ENCODE measurements around the gene PRXL2C.

PRXL2C gene

DNA sequence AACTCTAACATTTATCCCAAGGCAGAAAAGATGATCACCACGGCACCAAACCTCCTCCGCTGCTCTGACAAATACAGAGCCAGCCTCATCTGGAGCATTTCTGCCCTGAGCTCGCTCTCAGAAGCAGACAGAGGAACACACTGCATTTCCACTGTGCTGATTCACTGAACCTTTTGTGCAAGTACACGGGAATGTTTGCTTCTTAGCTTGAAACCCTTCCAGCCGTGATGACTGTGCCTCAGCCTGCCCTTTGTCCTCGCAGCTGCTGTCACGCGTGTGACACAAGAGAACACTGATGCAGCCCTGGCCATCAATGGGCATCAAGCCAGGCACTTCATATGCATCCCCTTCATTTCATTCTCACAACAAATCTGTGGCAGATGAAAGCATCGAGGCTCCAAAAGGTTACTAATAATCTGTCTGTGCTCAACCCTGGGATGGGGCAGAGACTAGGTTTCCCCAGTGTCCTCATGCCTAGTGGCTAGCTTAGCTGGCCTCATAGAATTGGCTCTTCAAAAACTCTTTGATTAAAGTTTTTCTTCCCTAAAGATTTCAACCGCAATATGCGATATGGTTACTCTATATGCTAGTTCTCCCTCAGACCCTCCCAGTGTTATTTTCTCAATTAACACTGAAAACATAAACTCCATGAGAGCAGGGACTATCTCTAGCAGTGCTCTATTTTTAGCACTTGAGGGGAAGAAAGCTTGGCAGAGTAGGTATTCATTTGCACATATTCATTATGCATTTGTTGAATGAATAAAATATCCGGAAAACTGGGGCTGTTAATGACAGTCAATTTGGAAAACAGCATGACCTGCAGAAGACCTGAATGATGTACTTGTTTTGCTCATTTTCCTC lies 42.8 kb downstream of the PRXL2C start:
- DNase-seq (ENCODE audit: low read depth), result peak; percentile 89

DNA sequence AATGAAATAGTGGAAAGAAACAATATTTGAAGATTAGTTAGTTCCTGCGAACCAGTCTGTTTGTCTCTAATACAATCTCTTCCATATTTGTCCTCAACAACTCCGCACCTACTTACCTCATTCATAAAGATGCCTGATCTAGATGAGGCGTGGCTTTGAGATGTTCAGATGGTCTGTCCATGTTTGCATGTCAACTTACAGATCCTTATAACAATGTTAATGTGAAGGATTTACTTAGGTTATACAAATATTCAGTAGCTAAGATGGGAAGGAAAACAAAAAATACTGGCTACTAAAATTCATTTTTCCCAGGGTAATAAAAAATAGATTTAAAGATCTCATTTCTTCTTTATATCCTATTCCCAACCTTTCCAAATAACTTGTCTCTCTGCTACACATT lies 43.8 kb downstream of the PRXL2C start:
- DNase-seq (ENCODE audit: low read depth), result no peak

DNA sequence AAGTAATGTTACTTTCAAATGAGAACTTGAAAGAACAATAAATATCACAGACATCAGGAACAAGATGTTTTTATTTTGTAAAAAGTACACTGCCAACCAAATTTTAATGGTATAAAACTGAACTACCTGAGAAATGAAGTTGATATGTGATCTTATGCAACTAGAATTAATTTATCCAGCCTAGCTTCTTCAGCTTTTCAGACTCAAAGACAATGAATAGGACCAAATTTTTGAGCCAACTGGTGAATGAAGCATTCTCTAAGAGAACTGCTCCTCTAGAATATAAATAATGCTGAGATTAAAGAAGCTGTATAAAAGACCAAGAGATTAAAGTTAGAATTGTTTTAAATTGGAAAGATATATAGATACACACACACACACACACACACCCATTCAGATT lies 45.4 kb downstream of the PRXL2C start:
- DNase-seq (ENCODE audit: low read depth), result no peak

DNA sequence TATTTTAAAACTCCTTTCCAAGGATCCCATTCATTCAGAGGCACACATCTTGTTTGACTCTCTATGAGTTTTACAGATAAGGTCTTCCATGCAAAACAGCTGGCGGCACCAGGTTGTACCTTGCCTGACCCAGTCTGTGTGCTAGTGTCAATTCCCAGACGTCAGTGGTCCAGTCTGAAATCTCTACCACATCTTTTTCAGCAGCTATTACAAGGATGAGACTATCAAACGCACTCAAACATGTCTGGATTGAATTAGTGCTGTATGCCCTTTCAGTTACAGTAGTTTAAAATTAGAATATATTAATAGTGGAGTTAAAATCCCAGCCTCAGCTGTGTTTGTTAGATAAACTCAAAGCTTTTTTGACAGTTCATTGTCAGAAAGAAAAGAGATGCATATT lies 47.1 kb downstream of the PRXL2C start:
- DNase-seq (ENCODE audit: low read depth), result no peak

DNA sequence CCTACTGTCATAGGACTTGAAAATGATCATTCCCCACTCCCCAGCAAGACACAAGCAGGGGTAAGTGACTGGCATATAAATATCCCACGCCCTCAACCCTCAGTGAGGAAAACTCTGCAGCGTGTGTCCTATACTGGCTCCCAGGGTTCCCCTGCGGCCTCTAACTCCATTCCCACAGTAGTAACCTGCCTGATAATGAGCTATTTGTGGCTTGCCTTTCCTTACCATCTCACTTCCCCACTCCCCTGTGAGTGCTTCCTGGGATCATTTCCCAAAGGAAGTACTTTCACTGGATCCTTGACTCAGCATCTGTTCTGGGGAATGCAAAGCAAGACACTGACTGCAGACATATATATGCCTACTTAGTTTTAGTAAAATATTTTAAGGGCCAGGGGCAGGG lies 49.8 kb downstream of the PRXL2C start:
- DNase-seq (ENCODE audit: low read depth), result no peak

DNA sequence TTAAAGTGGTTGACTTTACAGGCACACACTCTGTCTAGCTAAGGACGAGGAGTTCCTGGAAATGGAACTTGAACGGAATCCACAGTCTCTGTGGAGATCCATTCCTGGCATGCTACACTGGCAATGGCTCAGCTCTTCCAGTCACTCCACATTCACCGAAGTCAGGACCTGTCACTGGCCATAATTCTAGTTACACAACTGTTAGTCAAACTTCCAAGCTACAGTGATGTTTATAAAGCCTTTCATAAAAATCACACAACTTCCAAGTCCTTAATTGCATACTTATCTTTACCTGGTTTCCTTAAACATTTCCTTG lies 51.2 kb downstream of the PRXL2C start:
- peak; percentile 63 for DNase-seq (ENCODE audit: low read depth)

DNA sequence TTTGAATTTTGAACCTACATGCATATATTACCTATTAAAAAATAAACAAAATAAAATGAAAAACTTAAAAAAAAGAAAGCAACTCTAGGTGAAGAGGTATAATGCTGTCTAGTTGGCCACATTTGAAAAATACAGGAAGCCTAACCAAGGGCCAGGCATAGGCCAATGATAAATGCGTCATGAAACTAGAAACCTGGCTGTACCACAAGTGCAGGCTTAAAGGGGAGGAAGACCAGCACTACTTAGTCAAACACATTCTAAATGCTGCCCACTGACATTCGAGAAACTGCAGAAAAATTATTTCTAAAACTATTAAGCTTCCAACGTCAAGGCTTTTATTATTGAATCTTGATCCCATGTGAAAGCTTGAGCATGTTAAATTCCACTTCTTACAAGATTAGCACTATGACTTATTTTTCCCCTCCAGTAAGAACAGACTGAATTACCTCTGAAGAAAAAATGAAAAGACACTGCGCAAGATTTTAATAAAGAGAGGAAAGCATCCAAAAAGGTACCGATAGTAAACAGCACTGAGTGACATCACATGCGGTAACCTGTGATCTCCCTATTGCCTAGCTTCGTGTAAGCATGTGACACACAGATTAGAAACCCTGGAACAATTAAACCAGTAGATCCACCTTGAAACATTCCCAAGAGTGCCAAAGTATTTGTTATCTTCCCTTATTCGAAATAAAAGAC lies 51.7 kb downstream of the PRXL2C start:
- no peak for DNase-seq (ENCODE audit: low read depth)

DNA sequence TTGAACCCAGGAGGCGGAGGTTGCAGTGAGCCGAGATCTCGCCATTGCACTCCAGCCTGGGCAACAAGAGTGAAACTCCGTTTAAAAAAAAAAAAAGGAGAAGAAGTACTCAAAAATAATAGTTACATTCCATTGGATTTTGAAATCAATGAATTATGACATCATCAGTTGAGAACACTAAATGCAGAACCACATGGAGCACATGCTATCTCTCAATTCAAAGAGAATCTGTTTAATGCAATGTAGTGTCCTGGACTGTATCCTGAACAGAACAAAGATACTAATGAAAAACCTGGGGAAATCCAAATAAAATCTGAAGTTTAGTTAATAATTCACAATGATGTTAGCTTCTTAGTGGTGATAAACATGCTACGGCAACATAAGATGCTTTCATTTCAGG lies 55.8 kb downstream of the PRXL2C start:
- DNase-seq (ENCODE audit: low read depth), result no peak

DNA sequence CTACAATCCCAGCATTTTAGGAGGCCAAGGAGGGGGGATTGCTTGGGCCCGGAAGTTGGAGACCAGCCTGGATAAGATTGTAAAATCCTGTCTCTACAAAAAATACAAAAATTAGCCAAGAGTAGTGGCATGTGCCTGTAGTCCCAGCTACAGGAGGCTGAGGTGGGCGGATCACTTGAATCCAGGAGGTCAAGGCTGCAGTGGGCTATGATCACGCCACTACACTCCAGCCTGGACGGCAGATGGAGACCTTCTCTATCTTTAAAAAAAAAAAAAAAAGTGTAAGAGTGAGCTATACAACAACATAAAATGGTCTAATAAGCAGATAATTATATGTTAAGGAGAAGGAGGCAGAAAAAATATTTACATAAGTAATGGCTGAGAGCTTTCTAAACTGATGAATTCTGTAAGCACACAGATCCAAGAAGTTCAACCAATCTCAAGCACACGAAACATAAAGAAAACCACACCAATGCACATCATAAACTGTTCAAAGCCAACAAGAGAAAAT lies 58.5 kb downstream of the PRXL2C start:
- no peak for DNase-seq (ENCODE audit: low read depth)

Data from GM04503 (cell line).